Endothelial cell of umbilical vein (primary cell): ENCODE data around the gene RTKN. TPM values are rescaled to one million over a fixed set of nuclear protein-coding genes. Genes with fewer than 3 reads are reported as not detected.

Source experiments
- BruUV-seq: library from RNA; stranded (reverse); fragments of 400-500 nt; replicated peaks from 2 replicates; lab custom pipeline; 2021; lab: Mats Ljungman, UMichigan
- CTCF ChIA-PET: fragments of 300-600, 350-600 bp; sonication (Branson Sonifier 250); formaldehyde crosslinking; loops from one replicate; lab custom pipeline; 2021; ENCODE audit warnings: antibody characterized with exemption, inconsistent platforms; lab: Charles Lee
- POLR2A ChIA-PET: fragments of 300-600, 350-600 bp; sonication (Branson Sonifier 250); formaldehyde crosslinking; loops from one replicate; lab custom pipeline; 2021; ENCODE audit warnings: antibody characterized with exemption, inconsistent platforms; lab: Charles Lee
- DNase-seq: peaks from one replicate; pipeline ENCODE4 v3.0.0-alpha.2; 2011; ENCODE audit warnings: low read depth, low spot score
- FAIRE-seq: peaks from 2 replicates; lab custom pipeline; 2011; peaks lifted over from hg19 to GRCh38; lab: Jason Lieb, UNC
- H2AFZ ChIP-seq: 2 replicates; pipeline ENCODE4 v1.6.0; 2012; ENCODE audit warnings: low read depth, low read length, control low read depth, inconsistent platforms
- H3K27ac ChIP-seq: 2 replicates; pipeline ENCODE4 v1.5.1; 2011; ENCODE audit warnings: low read depth, mild to moderate bottlenecking, control low read depth, low read length, moderate library complexity; ENCODE audit not compliant: insufficient read depth
- H3K27me3 ChIP-seq, 2 experiments: 2 replicates each; pipeline versions ENCODE4 v1.6.0 to v1.6.1; 2011; ENCODE audit warnings: low read length in 2 of 2, mixed read lengths in 1 of 2; ENCODE audit not compliant: control insufficient read depth in 2 of 2, insufficient read depth in 2 of 2
- H3K36me3 ChIP-seq, 2 experiments: 2 replicates in 1 of 2; 3 replicates in 1 of 2; pipeline ENCODE4 v1.5.1; 2011; ENCODE audit warnings: low read length in 2 of 2, mild to moderate bottlenecking in 1 of 2, moderate library complexity in 1 of 2; ENCODE audit not compliant: control insufficient read depth in 2 of 2, insufficient read depth in 2 of 2; ENCODE audit errors: extremely low read depth in 1 of 2
- H3K4me1 ChIP-seq: 3 replicates; pipeline ENCODE4 v1.5.1; 2011; ENCODE audit warnings: mild to moderate bottlenecking, low read length; ENCODE audit not compliant: control insufficient read depth, insufficient read depth; ENCODE audit errors: extremely low read depth
- H3K4me2 ChIP-seq: 2 replicates; pipeline ENCODE4 v1.6.1; 2011; ENCODE audit warnings: low read length, control low read depth, mixed read lengths; ENCODE audit not compliant: insufficient read depth
- H3K4me3 ChIP-seq, 3 experiments: fragments of 200-600 bp in 1 of 3; sonication (generic), shearing (Covaris generic) in 1 of 3; replicated peaks in 1 of 3; 2 replicates each; pipeline ENCODE4 v1.5.1; 2011 to 2016; ENCODE audit warnings: control low read depth in 3 of 3, low read length in 3 of 3, mild to moderate bottlenecking in 2 of 3, inconsistent platforms in 1 of 3, low read depth in 1 of 3, moderate library complexity in 1 of 3; ENCODE audit not compliant: insufficient read depth in 1 of 3
- H3K79me2 ChIP-seq: 2 replicates; pipeline ENCODE4 v1.6.0; 2012; ENCODE audit warnings: low read length, inconsistent platforms; ENCODE audit not compliant: control insufficient read depth, insufficient read depth
- H3K9ac ChIP-seq: replicated peaks from 2 replicates; pipeline ENCODE3; 2011; ENCODE audit warnings: low read length, control low read depth; ENCODE audit not compliant: insufficient read depth; ENCODE audit errors: extremely low read depth
- H3K9me1 ChIP-seq: replicated peaks from 3 replicates; pipeline ENCODE4 v1.6.0; 2011; ENCODE audit warnings: mild to moderate bottlenecking, low read length; ENCODE audit not compliant: control insufficient read depth, insufficient read depth; ENCODE audit errors: extremely low read depth
- H3K9me3 ChIP-seq: replicated peaks from 2 replicates; pipeline ENCODE4 v1.5.1; 2012; ENCODE audit warnings: low read length, inconsistent platforms; ENCODE audit not compliant: control insufficient read depth, insufficient read depth
- H4K20me1 ChIP-seq: replicated peaks from 2 replicates; pipeline ENCODE3; 2011; ENCODE audit warnings: mild to moderate bottlenecking, low read length; ENCODE audit not compliant: control insufficient read depth, insufficient read depth; ENCODE audit errors: extremely low read depth
- CTCF ChIP-seq, 2 donors: IDR thresholded peaks; 1 replicate in 1 of 2; 2 replicates in 1 of 2; pipeline ENCODE4 v1.5.1; 2011; ENCODE audit warnings: low read length in 2 of 2, mild to moderate bottlenecking in 2 of 2, moderate library complexity in 2 of 2, control low read depth in 1 of 2, inconsistent platforms in 1 of 2, low read depth in 1 of 2; ENCODE audit not compliant: insufficient read depth in 1 of 2; ENCODE audit errors: extremely low read depth in 1 of 2
- EZH2 ChIP-seq: IDR thresholded peaks from 2 replicates; pipeline ENCODE4 v1.6.1; 2012; ENCODE audit warnings: borderline replicate concordance, low read depth, mild to moderate bottlenecking, moderate library complexity, low read length, inconsistent platforms; ENCODE audit not compliant: severe bottlenecking
- FOS ChIP-seq: IDR thresholded peaks from 2 replicates; pipeline ENCODE4 v1.6.1; 2011; ENCODE audit warnings: mild to moderate bottlenecking, low read length, moderate library complexity, borderline replicate concordance; ENCODE audit not compliant: insufficient read depth
- GATA2 ChIP-seq: IDR thresholded peaks from 2 replicates; pipeline ENCODE4 v1.7.0; 2011; ENCODE audit warnings: low read depth, mild to moderate bottlenecking, moderate library complexity, mixed read lengths, low read length; ENCODE audit not compliant: insufficient read length, insufficient read depth
- JUN ChIP-seq: IDR thresholded peaks from 2 replicates; pipeline ENCODE4 v1.6.1; 2011; ENCODE audit warnings: borderline replicate concordance, low read depth; ENCODE audit not compliant: insufficient read length, insufficient read depth
- MYC ChIP-seq: IDR thresholded peaks from one replicate; pipeline ENCODE4 v1.6.1; 2011; ENCODE audit warnings: mild to moderate bottlenecking, low read depth, low read length
- POLR2A ChIP-seq: IDR thresholded peaks from 2 replicates; pipeline ENCODE4 v1.6.1; 2012; ENCODE audit warnings: low read depth, mild to moderate bottlenecking, control low read depth, low read length
- POLR2AphosphoS5 ChIP-seq: IDR thresholded peaks from 2 replicates; pipeline ENCODE4 v1.6.1; 2012; ENCODE audit warnings: low read depth, mild to moderate bottlenecking, control low read depth, low read length, moderate library complexity; ENCODE audit not compliant: insufficient read depth
- dilution Hi-C: fragments of 300-500 bp; cut with MboI; formaldehyde crosslinking; loops from one replicate; pipeline ENCODE4 v1.15.0; 2019; ENCODE audit warnings: low sequenced_read_pairs; ENCODE audit not compliant: extremely low pct_ligation_motif_present
- intact Hi-C: fragments of 100-400 bp; cut with micrococcal nuclease; formaldehyde crosslinking; loops from one replicate; pipeline ENCODE4 v1.10.0; 2022
- polyA plus RNA-seq, 4 experiments: library from polyadenylated mRNA; depleted of rRNA in 3 of 4; stranded (reverse) in 3 of 4; unstranded in 1 of 4; fragments of >200 nt; gene quantifications; 2 replicates each; pipeline versions ENCODE4 v1.2.1 to v1.2.3, GENCODE V29; 2011 to 2012; ENCODE audit warnings: missing spikeins in 1 of 4
- total RNA-seq: library from RNA; stranded (reverse); gene quantifications from 2 replicates; pipeline ENCODE4 v1.2.3, GENCODE V29; 2021
- TF ChIP-seq, protein P1 (sequence below): IDR thresholded peaks from 2 replicates; pipeline ENCODE4 v1.6.1; 2011; ENCODE audit not compliant: insufficient read depth, insufficient read length

Gene RTKN
- total and polyA plus RNA-seq, 2 donors (not counting 3 experiments of a cell fraction or from before 2014, with no cell fraction given): 20.0 to 20.7 TPM

DNA sequence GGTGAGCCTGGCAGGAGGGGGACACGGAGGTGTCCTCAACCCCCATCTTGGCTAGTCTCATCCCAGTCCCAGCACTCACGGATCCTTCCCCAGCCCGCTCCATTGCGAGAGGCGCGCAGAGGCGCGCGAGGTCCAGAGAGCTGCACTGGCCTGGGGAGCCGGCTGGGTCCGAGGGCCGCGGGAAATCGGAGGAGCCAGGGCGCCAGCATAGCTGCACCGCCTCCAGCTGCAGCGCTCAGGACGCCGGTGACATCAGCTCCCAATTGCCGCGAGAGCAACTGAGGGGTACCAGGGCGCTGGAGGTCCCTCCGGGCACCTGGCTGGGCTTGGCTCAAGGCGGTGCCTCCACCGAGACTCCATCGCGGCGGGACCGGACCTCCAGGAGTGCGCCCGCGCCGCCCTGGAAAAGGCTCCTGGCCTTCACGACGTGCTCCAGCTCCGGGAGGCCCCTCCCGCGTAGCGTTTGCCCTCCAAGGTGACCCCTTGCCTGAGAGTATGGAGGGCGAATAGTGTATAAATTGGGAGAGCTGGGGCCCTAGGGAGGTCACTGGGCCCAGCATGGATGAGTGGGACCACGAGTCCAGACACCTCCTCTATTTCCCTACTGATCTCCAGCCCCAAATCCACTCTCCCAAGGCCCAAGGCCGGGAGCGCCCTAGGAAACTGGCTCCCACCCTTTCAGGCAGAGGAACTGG, 5.5 kb downstream of the RTKN start:
- Histone ChIP-seq H2AFZ (no peak overlapping the region), H3K9me3 (no peaks in the 10 kb centered on the region)
- dilution Hi-C loops: no loop called here

More for the DNA sequence above, 5.5 kb downstream of the RTKN start:
- no peaks in the 10 kb centered on the region for H3K9me1 ChIP-seq
- no peak overlapping the region for H3K9ac ChIP-seq
- DNase-seq (no peak), FAIRE-seq (no peak)
- no peak overlapping the region for H3K4me2 ChIP-seq
- H3K27me3 ChIP-seq: peaks cover 0 to 6% of the 10 kb centered on the region in 2 experiments
- H3K36me3 ChIP-seq: peaks cover 0 to 2% of the 10 kb centered on the region in 2 experiments
- peaks cover 18% of the 10 kb centered on the region for H3K4me1 ChIP-seq
- no peaks in the 10 kb centered on the region for H3K79me2 ChIP-seq
- TF ChIP-seq POLR2AphosphoS5 (no peak), FOS (no peak), GATA2 (no peak), JUN (no peak), EZH2 (no peak), MYC (no peak), POLR2A (no peak), CTCF (IDR thresholded peaks at IDR 0.05; ENCODE audit: extremely low read depth in 1 of 2, insufficient read depth in 1 of 2, low read depth in 1 of 2, low read length in 2 of 2) (no peak)
- TF ChIP-seq, protein P1, sequence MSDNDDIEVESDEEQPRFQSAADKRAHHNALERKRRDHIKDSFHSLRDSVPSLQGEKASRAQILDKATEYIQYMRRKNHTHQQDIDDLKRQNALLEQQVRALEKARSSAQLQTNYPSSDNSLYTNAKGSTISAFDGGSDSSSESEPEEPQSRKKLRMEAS: no peak
- no TSS peak for BruUV-seq
- intact Hi-C loops: no loop called here
- H4K20me1 ChIP-seq: no peaks in the 10 kb centered on the region
- CTCF ChIA-PET: no interaction called here
- H3K4me3 ChIP-seq: no peak overlapping the region
- POLR2A ChIA-PET: no interaction called here
- H3K27ac ChIP-seq: no peak overlapping the region
